ENCODE data around the gene NPAS4.

The NPAS4 gene

DNA sequence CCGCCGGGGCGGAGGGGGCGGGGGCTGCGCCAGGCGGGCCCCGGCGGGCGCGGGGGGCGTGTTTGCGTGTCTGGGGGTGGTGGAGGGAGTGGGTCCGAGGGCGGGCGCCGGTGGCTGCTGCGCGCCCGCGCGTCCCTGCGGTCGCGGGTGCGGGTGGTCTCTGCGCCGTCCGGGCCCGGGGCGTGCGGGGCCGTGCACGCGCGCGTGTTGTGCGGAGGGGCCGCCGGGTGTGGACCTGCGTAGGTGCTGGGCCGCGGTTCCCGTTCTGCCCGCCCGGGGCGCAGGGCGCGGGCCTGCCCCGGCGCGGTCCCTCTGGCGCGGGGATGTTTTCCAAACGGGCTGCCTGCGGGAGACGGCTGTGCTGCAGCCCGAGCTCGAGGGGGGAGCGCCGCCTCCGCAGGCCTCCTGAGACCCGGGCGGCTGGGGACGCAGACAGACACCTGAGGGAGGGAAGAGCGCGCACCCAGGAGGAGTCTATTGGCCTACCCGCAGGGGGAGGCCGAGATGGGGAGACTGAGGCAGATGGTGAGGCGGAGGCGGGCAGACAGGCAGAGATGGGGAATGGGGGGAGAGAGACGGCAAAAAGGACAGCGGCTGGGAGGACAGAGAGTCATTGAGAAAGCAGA lies 46.3 kb downstream of the NPAS4 start:
- H3K4me1 ChIP-seq (ENCODE audit: insufficient read depth, low read length), result peaks cover 21% of the 10 kb centered on the region
- ATAC-seq (ENCODE audit: insufficient read depth, low read depth) (peak; percentile 20), DNase-seq (no peak)
- H3K36me3 ChIP-seq (ENCODE audit: insufficient read depth, low read length), result no peaks in the 10 kb centered on the region
- H3K27me3 ChIP-seq (ENCODE audit: insufficient read depth, low read length, poor library complexity), result no peaks in the 10 kb centered on the region
- H3K79me2 ChIP-seq (ENCODE audit: insufficient read depth, low read length), result no peaks in the 10 kb centered on the region
- H3K27ac ChIP-seq (ENCODE audit: low read length), result peak overlapping the region; percentile 39; the same call in 1 of the 2 replicates
- no peak for TF ChIP-seq EZH2 (IDR thresholded peaks at IDR 0.05; ENCODE audit: borderline replicate concordance, low read depth, low read length, severe bottlenecking)
- TF ChIP-seq, protein P1, sequence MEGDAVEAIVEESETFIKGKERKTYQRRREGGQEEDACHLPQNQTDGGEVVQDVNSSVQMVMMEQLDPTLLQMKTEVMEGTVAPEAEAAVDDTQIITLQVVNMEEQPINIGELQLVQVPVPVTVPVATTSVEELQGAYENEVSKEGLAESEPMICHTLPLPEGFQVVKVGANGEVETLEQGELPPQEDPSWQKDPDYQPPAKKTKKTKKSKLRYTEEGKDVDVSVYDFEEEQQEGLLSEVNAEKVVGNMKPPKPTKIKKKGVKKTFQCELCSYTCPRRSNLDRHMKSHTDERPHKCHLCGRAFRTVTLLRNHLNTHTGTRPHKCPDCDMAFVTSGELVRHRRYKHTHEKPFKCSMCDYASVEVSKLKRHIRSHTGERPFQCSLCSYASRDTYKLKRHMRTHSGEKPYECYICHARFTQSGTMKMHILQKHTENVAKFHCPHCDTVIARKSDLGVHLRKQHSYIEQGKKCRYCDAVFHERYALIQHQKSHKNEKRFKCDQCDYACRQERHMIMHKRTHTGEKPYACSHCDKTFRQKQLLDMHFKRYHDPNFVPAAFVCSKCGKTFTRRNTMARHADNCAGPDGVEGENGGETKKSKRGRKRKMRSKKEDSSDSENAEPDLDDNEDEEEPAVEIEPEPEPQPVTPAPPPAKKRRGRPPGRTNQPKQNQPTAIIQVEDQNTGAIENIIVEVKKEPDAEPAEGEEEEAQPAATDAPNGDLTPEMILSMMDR (IDR thresholded peaks at IDR 0.05; ENCODE audit: borderline replicate concordance, extremely low read depth, low read length, poor library complexity, severe bottlenecking), result peak; percentile 16
- peak overlapping the region; percentile 72 for H3K9ac ChIP-seq (ENCODE audit: low read depth, low read length)
- H3K4me2 ChIP-seq (ENCODE audit: insufficient read depth, low read length), result peak overlapping the region; percentile 100
- H3K4me3 ChIP-seq (ENCODE audit: low read depth in 1 of 2, low read length in 2 of 2), result peak overlapping the region; percentile 78 to 91
- peak overlapping the region; percentile 61 for H2AFZ ChIP-seq (ENCODE audit: low read depth, low read length)
- H3K9me3 ChIP-seq (ENCODE audit: insufficient read depth, low read length, severe bottlenecking), result no peaks in the 10 kb centered on the region
- no peaks in the 10 kb centered on the region for H4K20me1 ChIP-seq (ENCODE audit: insufficient read depth, low read length)

DNA sequence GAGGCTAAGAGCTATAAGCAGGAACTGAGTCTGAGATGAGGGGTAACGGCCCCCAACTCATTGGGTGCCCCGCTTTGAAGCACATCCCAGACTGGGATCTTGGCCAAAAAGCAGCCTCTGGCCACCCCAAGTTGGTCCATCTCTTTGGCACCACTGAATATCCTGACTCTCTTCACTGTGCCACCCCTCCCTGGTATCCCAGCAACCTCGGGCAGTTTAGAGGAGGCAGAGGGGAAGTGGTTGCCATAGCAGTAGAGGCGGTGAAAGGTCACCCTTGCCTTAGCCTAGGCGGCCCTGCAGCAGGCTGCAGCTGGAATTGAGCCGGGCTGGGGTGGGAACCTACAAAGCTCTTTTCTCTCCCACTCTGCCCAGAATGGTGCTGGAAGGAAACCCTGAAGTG lies 46.9 kb downstream of the NPAS4 start:
- peaks cover 21% of the 10 kb centered on the region for H3K4me1 ChIP-seq (ENCODE audit: insufficient read depth, low read length)
- peak; percentile 43 for DNase-seq
- H3K79me2 ChIP-seq (ENCODE audit: insufficient read depth, low read length), result no peaks in the 10 kb centered on the region
- H3K9me3 ChIP-seq (ENCODE audit: insufficient read depth, low read length, severe bottlenecking), result no peaks in the 10 kb centered on the region
- TF ChIP-seq, protein P1 (IDR thresholded peaks at IDR 0.05; ENCODE audit: borderline replicate concordance, extremely low read depth, low read length, poor library complexity, severe bottlenecking), result no peak
- TF ChIP-seq EZH2 (IDR thresholded peaks at IDR 0.05; ENCODE audit: borderline replicate concordance, low read depth, low read length, severe bottlenecking), result no peak
- no peaks in the 10 kb centered on the region; the same call in 1 of the 2 replicates for H3K36me3 ChIP-seq (ENCODE audit: insufficient read depth, low read length)
- H2AFZ ChIP-seq (ENCODE audit: low read depth, low read length), result no peak overlapping the region; the same call in 1 of the 2 replicates
- H3K9ac ChIP-seq (ENCODE audit: low read depth, low read length), result peak overlapping the region; percentile 72
- ATAC-seq (ENCODE audit: insufficient read depth, low read depth), result no peak
- H3K27ac ChIP-seq (ENCODE audit: low read length), result no peak overlapping the region
- no peaks in the 10 kb centered on the region for H4K20me1 ChIP-seq (ENCODE audit: insufficient read depth, low read length)
- H3K27me3 ChIP-seq (ENCODE audit: insufficient read depth, low read length, poor library complexity), result no peaks in the 10 kb centered on the region
- peak overlapping the region; percentile 78 to 91; a peak in 3 of 4 replicates for H3K4me3 ChIP-seq (ENCODE audit: low read depth in 1 of 2, low read length in 2 of 2)
- peak overlapping the region; percentile 100 for H3K4me2 ChIP-seq (ENCODE audit: insufficient read depth, low read length)

DNA sequence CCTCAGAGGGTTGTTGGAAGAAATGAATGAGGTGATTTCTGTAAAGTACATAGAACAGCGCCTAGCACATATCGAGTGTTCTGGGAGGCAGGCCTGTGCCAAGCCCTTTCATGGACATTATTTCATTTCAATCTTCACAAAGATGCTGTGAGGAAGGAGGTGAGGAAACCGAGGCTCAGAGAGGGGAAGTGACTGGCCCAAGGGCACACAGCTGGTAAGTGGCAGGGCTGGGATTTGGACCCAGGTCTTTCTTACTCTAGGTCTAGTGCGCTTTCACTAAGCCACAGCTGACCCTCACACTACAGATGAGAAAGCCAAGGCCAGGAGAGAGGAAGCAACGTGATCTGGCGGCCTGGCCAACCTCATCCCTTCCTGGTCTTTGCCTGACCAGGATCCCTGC lies 47.9 kb downstream of the NPAS4 start:
- H3K36me3 ChIP-seq (ENCODE audit: insufficient read depth, low read length), result no peaks in the 10 kb centered on the region; the same call in 1 of the 2 replicates
- DNase-seq, result no peak
- no peaks in the 10 kb centered on the region for H4K20me1 ChIP-seq (ENCODE audit: insufficient read depth, low read length)
- H3K9me3 ChIP-seq (ENCODE audit: insufficient read depth, low read length, severe bottlenecking), result no peaks in the 10 kb centered on the region
- TF ChIP-seq, protein P1 (IDR thresholded peaks at IDR 0.05; ENCODE audit: borderline replicate concordance, extremely low read depth, low read length, poor library complexity, severe bottlenecking), result no peak
- no peak for TF ChIP-seq EZH2 (IDR thresholded peaks at IDR 0.05; ENCODE audit: borderline replicate concordance, low read depth, low read length, severe bottlenecking)
- H2AFZ ChIP-seq (ENCODE audit: low read depth, low read length), result no peak overlapping the region
- peak overlapping the region; percentile 100; the same call in 1 of the 2 replicates for H3K4me2 ChIP-seq (ENCODE audit: insufficient read depth, low read length)
- no peak overlapping the region for H3K4me3 ChIP-seq (ENCODE audit: low read depth in 1 of 2, low read length in 2 of 2)
- no peak overlapping the region for H3K9ac ChIP-seq (ENCODE audit: low read depth, low read length)
- ATAC-seq (ENCODE audit: insufficient read depth, low read depth), result no peak
- peaks cover 21% of the 10 kb centered on the region for H3K4me1 ChIP-seq (ENCODE audit: insufficient read depth, low read length)
- H3K27me3 ChIP-seq (ENCODE audit: insufficient read depth, low read length, poor library complexity), result no peaks in the 10 kb centered on the region
- no peaks in the 10 kb centered on the region for H3K79me2 ChIP-seq (ENCODE audit: insufficient read depth, low read length)
- no peak overlapping the region for H3K27ac ChIP-seq (ENCODE audit: low read length)
